NT2/D1 (cell line): ENCODE results near the gene MPST.

ENCODE experiments used
- SUZ12 ChIP-seq: IDR thresholded peaks from 2 replicates; pipeline ENCODE4 v1.6.1; 2011; ENCODE audit not compliant: insufficient read length, insufficient read depth; ENCODE audit errors: extremely low read depth
- YY1 ChIP-seq: IDR thresholded peaks from 2 replicates; pipeline ENCODE4 v1.6.1; 2011; ENCODE audit not compliant: insufficient read length, insufficient read depth
- ZNF274 ChIP-seq: IDR thresholded peaks from 2 replicates; pipeline ENCODE4 v1.6.1; 2011; ENCODE audit warnings: mild to moderate bottlenecking, low read depth, low read length

DNA sequence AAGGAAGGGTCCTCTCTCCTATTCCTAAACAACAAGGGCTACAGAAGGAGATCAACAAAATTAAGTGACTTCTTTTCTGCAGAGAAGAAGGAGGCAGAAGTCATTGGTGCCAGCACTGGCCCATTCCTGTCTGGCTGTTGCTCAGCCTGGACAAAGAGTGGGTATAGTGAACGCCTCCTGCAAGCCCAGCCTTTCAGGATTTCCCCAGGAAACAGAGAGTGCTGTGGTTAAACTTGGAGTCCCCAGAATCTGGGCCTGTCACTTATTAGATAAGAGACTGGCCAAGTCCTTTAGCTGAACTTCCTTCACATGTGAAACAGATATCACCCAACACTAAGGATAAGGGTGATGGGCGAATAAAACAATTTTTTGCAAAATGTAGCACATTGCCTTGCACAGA is 11.2 kb upstream of the MPST start:
- no peak for TF ChIP-seq ZNF274
- TF ChIP-seq YY1 = no peak
- no peak for TF ChIP-seq SUZ12
